Putamen (tissue), 1 donor: ENCODE measurements around the gene DVL1.
"Not testable (repeated sequence)": the region's sequence is repeated elsewhere in the genome, so short reads cannot be mapped to it uniquely, and the experiment has no call there.

ENCODE experiments used
- DNase-seq: peaks from one replicate; pipeline ENCODE4 v3.0.0-alpha.2; 2016; ENCODE audit warnings: low spot score

DVL1 gene

DNA sequence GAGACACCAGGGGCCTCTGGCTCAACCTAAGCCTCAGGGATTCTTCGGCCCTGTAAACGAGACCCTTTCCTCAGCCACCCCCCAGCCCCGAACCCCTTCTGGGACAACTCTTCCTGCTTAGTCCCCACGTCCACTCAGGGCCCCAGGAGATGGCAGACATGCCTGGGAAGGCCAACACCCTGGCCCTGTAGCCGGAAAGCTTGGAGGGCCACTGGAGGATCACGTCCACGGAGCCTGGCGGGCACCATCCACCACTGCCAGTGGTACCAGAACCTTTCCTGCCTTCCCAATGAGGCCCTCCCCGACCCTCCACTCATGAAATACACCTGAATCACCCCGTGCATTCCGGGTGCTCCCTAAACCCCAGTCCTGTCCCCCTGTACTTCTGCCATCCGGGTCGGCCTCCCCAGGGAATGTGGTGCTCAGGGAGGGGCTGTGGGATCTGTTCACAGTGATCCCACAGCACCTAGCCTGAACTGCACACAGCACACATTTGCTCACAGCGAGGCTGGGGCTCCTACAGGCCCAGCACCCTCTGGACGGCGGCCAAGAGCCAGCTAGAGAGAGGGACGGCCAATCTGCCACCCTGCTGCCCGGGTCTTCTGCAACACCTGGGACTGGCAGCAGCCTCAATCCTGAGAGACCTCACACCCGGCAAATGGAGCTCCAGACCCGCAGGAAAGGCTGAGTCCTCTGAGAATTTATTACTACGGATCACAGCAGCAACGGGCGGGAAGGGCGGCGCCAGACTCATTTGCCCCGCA lies 24.0 kb upstream of the DVL1 start:
- no peak for DNase-seq

DNA sequence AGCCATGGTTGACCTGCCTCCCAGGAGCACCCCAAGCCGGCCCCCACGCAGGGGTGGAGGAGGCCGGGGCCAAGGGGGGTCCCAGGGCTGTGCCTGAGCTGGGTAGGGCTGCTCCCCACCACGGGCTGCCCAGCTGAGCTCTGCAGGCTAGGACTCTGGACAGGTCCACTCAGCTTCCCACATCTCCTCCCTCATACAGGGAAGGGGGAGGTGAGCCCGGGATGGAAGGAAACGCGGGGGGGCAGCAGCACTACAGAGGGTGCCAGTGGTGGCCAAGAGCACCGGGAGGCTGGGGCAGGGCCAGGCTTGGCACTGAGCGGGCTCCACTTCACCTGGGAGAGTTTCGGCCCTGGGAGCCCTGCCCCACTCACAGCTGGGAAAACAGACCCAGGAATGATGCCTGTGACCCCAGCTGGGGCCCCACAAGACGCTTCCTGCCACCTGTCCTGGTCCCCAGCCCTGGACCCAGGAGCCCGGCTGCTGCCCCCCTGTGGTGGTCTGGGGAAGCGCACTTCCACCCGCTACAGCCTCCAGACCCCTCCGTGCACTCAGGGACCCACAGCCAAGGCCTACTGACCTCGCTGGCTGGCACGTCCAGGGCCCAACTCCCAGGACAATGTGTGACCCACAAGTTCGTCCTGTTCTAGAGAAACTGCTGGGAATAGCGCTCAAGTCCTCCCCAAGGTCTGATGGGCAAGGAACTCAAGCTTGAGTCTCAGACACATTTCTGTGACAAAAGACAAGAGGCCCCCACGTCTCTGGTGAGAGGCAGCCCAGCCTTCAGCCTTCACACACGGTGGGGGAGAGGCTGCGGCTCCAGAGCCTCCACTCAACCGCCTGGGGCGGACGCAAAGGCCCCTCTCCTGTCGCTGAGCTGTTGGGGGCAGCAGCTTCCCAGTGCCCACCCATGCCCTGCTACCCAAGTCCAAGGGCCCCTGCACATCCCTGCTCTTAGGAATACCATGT lies 22.8 kb upstream of the DVL1 start:
- no peak for DNase-seq

GRCh38 chr1:1371364-1371745 lies 22.1 kb upstream of the DVL1 start:
- no peak for DNase-seq

DNA sequence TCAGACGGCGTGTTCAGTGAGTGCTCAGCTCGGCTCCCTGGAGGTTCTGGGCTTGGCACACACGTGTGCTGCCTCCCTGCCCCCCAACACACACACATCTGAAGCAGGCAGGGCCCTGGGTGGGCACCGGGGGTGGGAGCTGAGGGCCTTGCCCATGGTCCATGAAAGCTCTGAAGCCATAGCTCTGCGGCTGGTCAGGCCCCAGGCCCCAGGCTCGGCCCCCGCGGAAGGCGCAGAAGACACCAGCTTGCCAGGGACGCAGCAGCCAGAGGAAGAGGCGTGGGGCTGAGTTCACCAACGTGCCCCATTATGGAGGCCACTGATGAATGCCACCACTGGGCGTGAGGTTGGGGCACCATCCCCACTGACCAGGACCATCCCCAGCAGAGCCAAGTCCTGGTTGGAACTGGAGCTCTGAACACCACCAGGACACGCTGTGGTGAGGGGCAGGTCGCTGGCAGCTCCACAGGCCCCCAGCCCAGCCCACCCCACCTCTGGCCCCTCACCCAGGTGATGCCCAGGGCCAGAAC lies 21.6 kb upstream of the DVL1 start:
- no peak for DNase-seq

- not testable (repeated sequence) for DNase-seq
Measured at GRCh38 chr1:1370094-1370493, 20.9 kb upstream of the DVL1 start.

- no peak for DNase-seq
Measured at GRCh38 chr1:1367315-1367714, 18.1 kb upstream of the DVL1 start.

GRCh38 chr1:1366699-1367066 lies 17.5 kb upstream of the DVL1 start:
- DNase-seq, result no peak

DNA sequence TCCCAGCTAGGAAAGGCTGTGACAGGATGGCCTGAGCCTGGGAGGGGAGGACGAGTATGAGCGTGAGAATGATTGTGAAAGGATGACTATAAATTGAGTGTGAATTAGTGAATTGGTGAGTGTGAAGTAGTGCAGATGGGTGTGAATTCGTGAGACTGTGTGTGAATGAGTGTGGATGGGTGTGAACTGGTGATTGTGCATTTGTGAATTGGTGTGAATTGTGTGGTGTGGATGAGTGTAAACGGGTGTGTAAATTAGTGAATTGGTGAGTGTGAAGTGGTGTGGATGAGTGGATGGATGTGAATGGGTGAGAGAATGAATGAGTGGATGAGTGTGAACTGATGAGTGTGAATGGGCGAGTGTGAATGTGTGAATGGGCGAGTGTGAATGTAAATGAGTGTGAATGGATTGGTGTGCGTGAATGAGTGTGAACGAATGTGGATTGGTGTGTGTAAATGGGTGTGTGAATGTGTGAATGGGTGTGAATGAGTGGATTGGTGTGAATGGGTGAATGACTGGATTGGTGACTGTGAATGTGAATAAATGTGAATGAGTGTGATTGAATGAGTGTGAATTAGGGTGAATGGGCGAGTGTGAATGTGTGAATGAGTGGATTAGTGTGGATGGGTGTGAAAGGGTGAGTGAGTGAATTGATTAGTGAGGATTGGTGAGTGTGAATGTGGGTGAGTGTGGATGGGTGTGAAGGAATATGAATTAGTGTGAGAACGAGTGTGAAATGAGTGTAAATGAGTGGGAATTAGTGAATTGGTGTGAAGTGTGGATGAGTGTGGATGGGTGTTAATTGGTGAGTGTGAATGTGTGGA lies 16.9 kb upstream of the DVL1 start:
- no peak for DNase-seq

DNA sequence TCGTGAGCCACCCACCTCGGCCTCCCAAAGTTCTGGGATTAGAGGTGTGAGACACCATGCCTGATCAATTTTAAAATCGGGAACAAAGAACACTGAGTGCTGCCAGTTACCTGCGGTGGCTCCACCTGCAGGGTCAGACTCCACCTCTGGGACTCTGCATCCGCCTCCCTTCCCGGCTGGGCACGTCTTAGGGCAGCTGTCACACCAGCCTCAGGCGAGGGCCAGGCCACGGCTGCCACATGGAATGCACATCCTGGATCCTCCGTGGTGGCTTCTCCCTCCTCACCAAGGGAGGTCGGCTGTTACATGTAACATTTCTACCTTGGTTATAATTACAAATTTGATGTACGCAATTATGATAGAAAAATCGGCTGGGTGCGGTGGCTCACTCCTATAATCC lies 15.0 kb upstream of the DVL1 start:
- DNase-seq, result no peak

- no peak for DNase-seq
Measured at GRCh38 chr1:1361982-1362423, 12.8 kb upstream of the DVL1 start.

- no peak for DNase-seq
Measured at GRCh38 chr1:1361233-1361981, 12.2 kb upstream of the DVL1 start.

DNA sequence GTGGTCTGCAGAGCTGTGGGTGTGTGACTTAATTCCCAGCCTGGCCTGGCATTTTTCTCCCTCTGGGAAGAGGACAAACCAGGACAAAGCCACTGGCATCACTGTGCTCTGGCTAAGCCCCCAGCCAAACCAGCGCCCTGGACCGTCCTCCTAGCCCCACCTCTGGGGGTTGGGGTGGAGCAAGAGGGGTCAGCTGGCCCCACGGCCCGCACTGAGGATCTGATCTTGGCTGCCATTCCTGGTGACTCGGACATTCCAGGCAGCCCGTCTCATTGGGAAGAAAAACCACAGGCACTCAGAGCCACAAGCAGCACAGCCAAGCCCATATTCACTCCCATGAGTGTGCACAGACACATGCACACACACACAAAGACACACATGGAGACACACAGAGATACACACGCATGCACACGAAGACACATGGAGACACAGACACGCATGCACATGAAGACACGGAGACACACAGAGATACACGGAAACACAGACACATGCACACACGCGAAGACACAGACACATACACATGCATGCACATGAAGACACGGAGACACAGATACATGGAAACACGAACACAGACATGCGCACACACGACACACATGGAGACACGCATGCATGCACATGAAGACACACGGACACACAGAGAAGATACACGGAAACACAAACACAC lies 11.4 kb upstream of the DVL1 start:
- DNase-seq, result no peak

DNA sequence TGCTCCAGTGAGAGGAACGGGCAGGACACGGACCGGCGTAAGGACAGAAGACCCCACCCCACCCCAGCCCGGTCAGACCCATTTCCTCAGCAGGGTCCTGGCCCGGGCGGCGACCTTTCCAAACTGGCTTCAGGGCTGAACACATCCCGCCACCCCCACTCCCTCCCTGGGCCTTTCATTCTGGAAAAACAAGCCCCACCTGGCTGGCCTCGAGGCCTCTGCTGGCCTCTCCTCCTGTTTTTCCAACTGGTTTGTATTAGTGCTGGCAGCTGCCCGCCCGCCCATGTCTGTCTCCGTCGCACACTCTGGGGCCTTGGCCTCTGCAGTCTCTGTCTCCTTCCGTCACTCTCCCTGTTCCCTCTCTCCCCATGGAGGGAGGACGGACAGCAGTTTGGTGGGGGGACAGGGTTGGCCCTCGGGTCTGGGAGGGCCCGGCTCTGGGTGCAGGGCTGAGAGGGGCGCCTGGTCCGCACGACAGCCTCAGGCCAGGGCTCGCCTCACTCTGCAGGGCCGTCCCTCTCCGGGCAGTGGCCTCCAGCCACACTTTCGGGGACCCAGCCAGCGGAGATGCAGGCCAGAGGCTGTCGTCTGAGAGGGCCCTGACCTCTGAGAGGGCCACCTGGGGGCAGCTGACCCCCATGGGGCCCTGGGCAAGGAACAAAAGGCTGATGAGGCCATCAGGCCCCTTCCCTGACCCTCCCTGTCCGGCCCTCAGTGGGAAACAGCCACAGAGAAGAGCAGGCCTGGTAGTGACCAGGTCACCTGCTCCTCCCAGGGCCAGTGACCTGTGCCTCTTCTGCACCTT lies 10.6 kb upstream of the DVL1 start:
- DNase-seq, result no peak

- no peak for DNase-seq
Measured at GRCh38 chr1:1359308-1359663, 10.1 kb upstream of the DVL1 start.

DNA sequence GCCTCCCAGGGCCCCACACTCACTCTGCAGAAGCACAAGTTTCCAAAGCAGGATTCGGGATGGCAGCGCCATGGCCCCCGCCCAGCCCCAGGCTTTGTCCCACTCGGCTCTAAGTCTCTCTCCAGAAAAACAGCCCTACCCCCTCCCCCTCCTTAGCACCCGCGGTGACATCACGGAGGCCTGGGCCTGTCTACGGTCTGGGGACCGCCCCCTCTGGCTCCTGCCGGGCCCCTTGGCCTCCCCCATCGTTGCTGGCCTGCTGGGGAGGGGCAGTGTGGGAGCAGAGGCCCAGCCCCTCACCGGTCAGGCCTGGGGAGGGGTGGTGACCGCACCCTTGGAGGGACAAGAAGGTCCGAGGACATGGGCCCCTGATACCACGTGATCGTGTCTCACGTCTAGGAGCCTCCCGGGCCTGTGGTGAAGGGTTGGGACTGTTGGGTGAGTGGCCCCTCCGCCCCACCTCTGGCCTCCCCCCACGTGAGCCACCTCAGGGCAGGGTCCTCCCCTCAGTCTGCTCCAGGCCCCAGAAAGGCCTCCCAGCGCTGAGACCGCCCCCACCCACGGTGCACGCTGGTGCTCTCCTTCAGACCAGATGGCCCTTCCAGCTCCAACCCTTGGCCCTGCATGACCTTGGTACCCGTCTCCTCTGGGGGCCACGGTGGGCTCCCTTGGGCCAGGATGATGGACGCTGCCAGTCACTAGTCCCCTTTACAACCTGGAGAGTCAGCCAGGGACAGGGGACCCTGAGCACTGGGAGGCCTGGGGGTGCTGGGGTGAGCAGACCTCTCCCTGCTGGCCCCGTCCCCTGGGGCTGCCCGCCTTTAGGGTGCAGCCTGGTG lies 9.4 kb upstream of the DVL1 start, which contains the start of gene MXRA8:
Gene MXRA8, minus strand, starts transcription at position 123 of the 839 bp plus-strand sequence. Its CDS starts 51 bp downstream, at position 72.
- DNase-seq, result no peak

DNA sequence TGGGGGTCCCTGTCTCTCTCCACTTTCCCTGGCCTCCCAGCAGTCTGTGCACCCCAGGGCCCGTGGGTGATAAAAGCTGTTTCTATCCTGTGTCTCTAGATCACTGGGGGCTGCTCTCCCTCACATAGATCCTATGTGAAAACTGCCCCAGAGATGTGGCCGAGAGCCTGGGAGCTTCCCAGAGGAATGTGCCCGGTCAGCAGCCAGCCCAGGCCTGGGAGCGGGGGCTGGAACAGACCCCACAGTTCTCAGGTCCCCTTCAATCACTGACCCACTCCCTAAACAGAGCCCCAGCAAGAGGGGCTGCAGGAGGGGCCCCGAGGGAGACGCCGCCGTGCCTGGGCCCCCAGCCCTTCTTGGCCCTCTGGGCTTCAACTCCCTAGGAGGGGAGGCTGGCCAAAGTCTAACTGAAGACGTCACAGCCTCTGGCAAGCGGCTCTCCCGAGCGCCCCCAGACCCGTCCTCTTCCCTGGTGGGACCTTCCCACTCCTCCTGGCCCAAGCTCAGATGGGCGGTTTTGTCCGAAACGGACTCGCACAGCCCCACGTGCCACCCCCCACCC lies 8.7 kb upstream of the DVL1 start:
- DNase-seq, result no peak

GRCh38 chr1:1356796-1357401 lies 7.7 kb upstream of the DVL1 start:
- DNase-seq, result no peak

DNA sequence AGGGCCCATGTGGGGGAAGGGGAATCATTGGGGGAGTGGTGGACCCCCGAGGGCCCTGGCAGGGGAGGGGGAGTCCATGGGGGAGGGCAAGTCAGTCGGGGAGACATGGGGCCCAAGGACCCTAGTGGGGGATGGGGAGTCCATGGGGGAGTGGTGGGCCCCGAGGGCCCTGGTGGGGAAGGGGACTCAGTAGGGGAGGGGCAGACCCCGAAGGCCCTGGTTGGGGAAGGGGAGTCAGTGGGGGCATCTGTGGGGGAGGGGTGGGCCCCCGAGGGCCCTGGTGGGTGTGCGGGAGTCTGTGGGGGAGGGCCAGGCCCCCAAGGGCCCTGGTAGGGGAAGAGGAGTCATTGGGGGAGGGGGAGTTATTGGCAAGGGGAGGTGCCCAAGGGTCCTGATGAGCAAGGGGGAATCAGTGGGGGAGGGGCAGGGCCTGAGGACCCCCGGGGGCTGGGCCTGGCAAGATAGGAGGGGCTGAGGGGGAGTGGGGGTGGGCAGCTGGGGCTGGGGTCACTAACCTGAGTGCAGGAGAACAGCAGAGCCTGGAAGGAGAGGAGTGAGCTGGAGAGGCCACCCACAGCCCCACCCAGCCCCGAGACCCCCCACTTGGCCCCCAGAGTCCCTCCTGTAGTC lies 7.1 kb upstream of the DVL1 start:
- no peak for DNase-seq
